ENCODE measurements around the gene EEF1A2. TPM values are rescaled to one million over a fixed set of nuclear protein-coding genes. Genes with fewer than 3 reads are reported as not detected.

Gene EEF1A2
- total and polyA plus RNA-seq, 10 donors: 0.39 to 1.4 (median 0.54) TPM

DNA sequence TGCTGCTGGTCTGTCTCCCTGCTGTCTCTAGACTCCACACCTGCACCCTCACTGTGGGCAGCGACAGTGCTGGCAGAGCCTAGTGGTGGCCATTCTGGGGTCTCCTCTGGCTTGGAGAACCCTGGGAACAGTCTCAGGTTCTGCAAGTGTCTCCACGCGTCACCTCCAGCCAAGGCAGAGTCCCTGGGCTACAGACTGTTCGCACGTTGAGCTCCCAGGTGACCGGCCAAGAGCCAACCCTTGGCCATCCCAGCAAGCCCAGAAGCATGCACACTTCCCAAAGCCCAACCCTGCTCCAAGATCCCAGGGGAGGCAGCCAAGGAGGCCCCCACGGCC, 4.8 kb downstream of the EEF1A2 start:
- H3K4me1 ChIP-seq: peaks cover 5 to 33% (median 23%) of the 10 kb centered on the region in 6 donors
- TF ChIP-seq POLR2A (IDR thresholded peaks at IDR 0.05) (no peak), POLR2AphosphoS5 (IDR thresholded peaks at IDR 0.05) (no peak)
- TF ChIP-seq, protein P1, sequence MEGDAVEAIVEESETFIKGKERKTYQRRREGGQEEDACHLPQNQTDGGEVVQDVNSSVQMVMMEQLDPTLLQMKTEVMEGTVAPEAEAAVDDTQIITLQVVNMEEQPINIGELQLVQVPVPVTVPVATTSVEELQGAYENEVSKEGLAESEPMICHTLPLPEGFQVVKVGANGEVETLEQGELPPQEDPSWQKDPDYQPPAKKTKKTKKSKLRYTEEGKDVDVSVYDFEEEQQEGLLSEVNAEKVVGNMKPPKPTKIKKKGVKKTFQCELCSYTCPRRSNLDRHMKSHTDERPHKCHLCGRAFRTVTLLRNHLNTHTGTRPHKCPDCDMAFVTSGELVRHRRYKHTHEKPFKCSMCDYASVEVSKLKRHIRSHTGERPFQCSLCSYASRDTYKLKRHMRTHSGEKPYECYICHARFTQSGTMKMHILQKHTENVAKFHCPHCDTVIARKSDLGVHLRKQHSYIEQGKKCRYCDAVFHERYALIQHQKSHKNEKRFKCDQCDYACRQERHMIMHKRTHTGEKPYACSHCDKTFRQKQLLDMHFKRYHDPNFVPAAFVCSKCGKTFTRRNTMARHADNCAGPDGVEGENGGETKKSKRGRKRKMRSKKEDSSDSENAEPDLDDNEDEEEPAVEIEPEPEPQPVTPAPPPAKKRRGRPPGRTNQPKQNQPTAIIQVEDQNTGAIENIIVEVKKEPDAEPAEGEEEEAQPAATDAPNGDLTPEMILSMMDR (IDR thresholded peaks at IDR 0.05 in 8 of 11, conservative IDR thresholded peaks at IDR 0.05 in 3 of 11): no peak
- H3K36me3 ChIP-seq: no peaks in the 10 kb centered on the region
- no peak for DNase-seq
- no peak overlapping the region for H3K27ac ChIP-seq
- H3K9me3 ChIP-seq: no peaks in the 10 kb centered on the region
- intact Hi-C loops (cut with DNase I; ENCODE audit: low total_unique reads): no loop called here
- peaks cover 0 to 72% (median 42%) of the 10 kb centered on the region in 7 donors for H3K27me3 ChIP-seq (replicated peaks in 1 of 7)
- H3K4me3 ChIP-seq: no peak overlapping the region
- 82 to 90% (median 89%) methylated on average over 2 to 7 of the region's 7 CpGs for WGBS, 5 donors

DNA sequence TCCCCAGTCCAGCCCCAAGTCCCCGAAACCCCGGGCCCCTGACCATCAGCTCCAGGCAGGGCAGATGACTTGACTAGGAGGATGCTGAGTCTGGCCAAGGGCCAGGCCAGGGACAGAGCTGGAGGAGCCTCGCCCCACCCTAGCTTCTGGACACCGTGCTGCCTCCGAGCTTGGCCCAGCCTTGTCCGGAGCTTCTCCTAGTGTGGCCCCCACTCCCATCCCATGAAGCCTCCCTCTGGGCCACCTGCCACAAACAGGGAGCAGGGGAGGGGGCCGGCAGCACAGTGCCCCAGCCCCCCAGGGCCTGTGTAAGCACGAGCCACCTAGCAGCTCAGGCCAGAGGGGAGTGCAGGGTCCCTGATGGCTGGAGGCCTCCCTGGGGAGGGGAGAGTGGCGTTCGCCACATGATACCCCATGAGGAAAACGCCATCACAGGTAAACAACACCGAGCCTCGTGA, 5.3 kb downstream of the EEF1A2 start:
- peaks cover 5 to 32% (median 20%) of the 10 kb centered on the region in 6 donors for H3K4me1 ChIP-seq
- DNase-seq: no peak
- no peak for TF ChIP-seq POLR2AphosphoS5 (IDR thresholded peaks at IDR 0.05)
- TF ChIP-seq POLR2A (IDR thresholded peaks at IDR 0.05): no peak
- TF ChIP-seq, protein P1 (IDR thresholded peaks at IDR 0.05 in 8 of 11, conservative IDR thresholded peaks at IDR 0.05 in 3 of 11): no peak
- no peak overlapping the region for H3K27ac ChIP-seq
- intact Hi-C loops (cut with DNase I; ENCODE audit: low total_unique reads): no loop called here
- H3K4me3 ChIP-seq: no peak overlapping the region
- no peaks in the 10 kb centered on the region for H3K36me3 ChIP-seq
- WGBS, 5 donors: 58 to 83% (median 71%) methylated on average over 4 to 13 of the region's 13 CpGs
- H3K27me3 ChIP-seq (replicated peaks in 1 of 7): peaks cover 3 to 72% (median 42%) of the 10 kb centered on the region in 7 donors
- H3K9me3 ChIP-seq: no peaks in the 10 kb centered on the region

DNA sequence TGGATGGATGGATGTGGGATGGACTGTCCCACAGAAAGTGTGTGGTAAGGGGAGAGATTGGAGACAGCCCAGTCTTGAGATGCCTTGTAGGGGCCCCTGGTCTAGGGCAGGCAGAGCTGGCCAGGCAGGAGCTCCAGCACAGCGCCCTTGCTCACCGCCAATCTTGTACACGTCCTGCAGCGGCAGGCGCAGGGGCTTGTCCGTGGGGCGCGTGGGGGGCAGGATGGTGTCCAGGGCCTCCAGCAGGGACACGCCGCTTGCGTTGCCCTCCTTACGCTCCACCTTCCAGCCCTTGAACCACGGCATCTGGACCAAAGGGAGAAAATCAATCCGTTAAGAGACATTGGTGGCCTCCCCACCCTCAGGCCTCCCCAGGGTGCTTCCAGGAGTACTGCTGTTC, 5.9 kb downstream of the EEF1A2 start:
- TF ChIP-seq, protein P1 (IDR thresholded peaks at IDR 0.05 in 8 of 11, conservative IDR thresholded peaks at IDR 0.05 in 3 of 11): no peak
- TF ChIP-seq POLR2AphosphoS5 (IDR thresholded peaks at IDR 0.05): no peak
- no peak for TF ChIP-seq POLR2A (IDR thresholded peaks at IDR 0.05)
- no peak for DNase-seq
- Histone ChIP-seq H3K27me3 (replicated peaks in 1 of 7) (peaks cover 6 to 72% (median 40%) of the 10 kb centered on the region in 7 donors), H3K27ac (no peak overlapping the region), H3K9me3 (no peaks in the 10 kb centered on the region), H3K4me1 (peaks cover 5 to 31% (median 17%) of the 10 kb centered on the region in 6 donors), H3K36me3 (no peaks in the 10 kb centered on the region), H3K4me3 (no peak overlapping the region)
- 86 to 94% (median 94%) methylated on average over 12 to 14 of the region's 14 CpGs for WGBS, 5 donors
- intact Hi-C loops (cut with DNase I; ENCODE audit: low total_unique reads): no loop called here

DNA sequence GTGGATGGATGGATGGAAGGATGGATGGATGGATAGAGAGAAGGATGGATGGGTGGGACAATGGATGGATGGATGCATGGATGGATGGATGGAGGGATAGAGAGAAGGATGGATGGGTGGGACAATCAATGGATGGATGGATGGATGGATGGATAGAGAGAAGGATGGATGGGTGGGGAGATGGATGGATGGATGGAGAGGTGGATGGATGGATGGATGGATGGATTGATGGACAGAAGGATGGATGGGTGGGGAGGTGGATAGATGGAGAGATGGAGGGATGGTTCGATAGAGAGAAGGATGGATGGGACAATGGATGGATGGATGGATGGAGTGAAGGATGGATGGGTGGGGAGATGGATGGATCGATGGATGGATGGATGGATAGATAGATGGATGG, 6.4 kb downstream of the EEF1A2 start:
- WGBS, 5 donors: 81 to 93% (median 92%) methylated on average over 2 of the region's 2 CpGs
- Histone ChIP-seq H3K27me3 (replicated peaks in 1 of 7) (peaks cover 6 to 72% (median 41%) of the 10 kb centered on the region in 7 donors), H3K27ac (no peak overlapping the region), H3K36me3 (no peaks in the 10 kb centered on the region), H3K9me3 (no peaks in the 10 kb centered on the region), H3K4me1 (peaks cover 5 to 31% (median 14%) of the 10 kb centered on the region in 6 donors), H3K4me3 (no peak overlapping the region)
- TF ChIP-seq POLR2A (IDR thresholded peaks at IDR 0.05) (no peak), POLR2AphosphoS5 (IDR thresholded peaks at IDR 0.05) (no peak)
- TF ChIP-seq, protein P1 (IDR thresholded peaks at IDR 0.05 in 8 of 11, conservative IDR thresholded peaks at IDR 0.05 in 3 of 11): no peak
- no peak for DNase-seq
- intact Hi-C loops (cut with DNase I; ENCODE audit: low total_unique reads): no loop called here

Measured in spleen (tissue), 11 donors.